ENCODE data around the gene CERS3.

CERS3 gene

GRCh38 chr15:100394736-100395440, 133.9 kb downstream of the CERS3 start:
- H3K36me3 ChIP-seq (ENCODE audit: control insufficient read depth, insufficient read depth, low read length) = no peaks in the 10 kb centered on the region
- no peaks in the 10 kb centered on the region for H3K4me1 ChIP-seq
- no peak overlapping the region for H3K4me3 ChIP-seq (ENCODE audit: low read depth, low read length)
- no peaks in the 10 kb centered on the region for H3K9me3 ChIP-seq (ENCODE audit: control insufficient read depth, low read length)
- TF ChIP-seq, protein P1, sequence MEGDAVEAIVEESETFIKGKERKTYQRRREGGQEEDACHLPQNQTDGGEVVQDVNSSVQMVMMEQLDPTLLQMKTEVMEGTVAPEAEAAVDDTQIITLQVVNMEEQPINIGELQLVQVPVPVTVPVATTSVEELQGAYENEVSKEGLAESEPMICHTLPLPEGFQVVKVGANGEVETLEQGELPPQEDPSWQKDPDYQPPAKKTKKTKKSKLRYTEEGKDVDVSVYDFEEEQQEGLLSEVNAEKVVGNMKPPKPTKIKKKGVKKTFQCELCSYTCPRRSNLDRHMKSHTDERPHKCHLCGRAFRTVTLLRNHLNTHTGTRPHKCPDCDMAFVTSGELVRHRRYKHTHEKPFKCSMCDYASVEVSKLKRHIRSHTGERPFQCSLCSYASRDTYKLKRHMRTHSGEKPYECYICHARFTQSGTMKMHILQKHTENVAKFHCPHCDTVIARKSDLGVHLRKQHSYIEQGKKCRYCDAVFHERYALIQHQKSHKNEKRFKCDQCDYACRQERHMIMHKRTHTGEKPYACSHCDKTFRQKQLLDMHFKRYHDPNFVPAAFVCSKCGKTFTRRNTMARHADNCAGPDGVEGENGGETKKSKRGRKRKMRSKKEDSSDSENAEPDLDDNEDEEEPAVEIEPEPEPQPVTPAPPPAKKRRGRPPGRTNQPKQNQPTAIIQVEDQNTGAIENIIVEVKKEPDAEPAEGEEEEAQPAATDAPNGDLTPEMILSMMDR (IDR thresholded peaks at IDR 0.05) = no peak
- H2AFZ ChIP-seq = no peak overlapping the region
- H3K79me2 ChIP-seq = no peaks in the 10 kb centered on the region
- H3K27ac ChIP-seq = no peak overlapping the region
- H3K9ac ChIP-seq = no peak overlapping the region
- H3K4me2 ChIP-seq (ENCODE audit: low read length) = no peak overlapping the region
- H3K27me3 ChIP-seq (ENCODE audit: control insufficient read depth, insufficient read depth, low read length) = no peaks in the 10 kb centered on the region

- Histone ChIP-seq H3K9ac (no peak overlapping the region), H3K27me3 (ENCODE audit: control insufficient read depth, insufficient read depth, low read length) (no peaks in the 10 kb centered on the region), H3K4me2 (ENCODE audit: low read length) (no peak overlapping the region), H3K4me3 (ENCODE audit: low read depth, low read length) (no peak overlapping the region), H3K9me3 (ENCODE audit: control insufficient read depth, low read length) (no peaks in the 10 kb centered on the region), H2AFZ (no peak overlapping the region), H3K4me1 (no peaks in the 10 kb centered on the region), H3K36me3 (ENCODE audit: control insufficient read depth, insufficient read depth, low read length) (no peaks in the 10 kb centered on the region), H3K79me2 (no peaks in the 10 kb centered on the region), H3K27ac (no peak overlapping the region)
- TF ChIP-seq, protein P1 (IDR thresholded peaks at IDR 0.05) = no peak
These were observed 135.7 kb downstream of the CERS3 start for GRCh38 chr15:100393008-100393407.

DNA sequence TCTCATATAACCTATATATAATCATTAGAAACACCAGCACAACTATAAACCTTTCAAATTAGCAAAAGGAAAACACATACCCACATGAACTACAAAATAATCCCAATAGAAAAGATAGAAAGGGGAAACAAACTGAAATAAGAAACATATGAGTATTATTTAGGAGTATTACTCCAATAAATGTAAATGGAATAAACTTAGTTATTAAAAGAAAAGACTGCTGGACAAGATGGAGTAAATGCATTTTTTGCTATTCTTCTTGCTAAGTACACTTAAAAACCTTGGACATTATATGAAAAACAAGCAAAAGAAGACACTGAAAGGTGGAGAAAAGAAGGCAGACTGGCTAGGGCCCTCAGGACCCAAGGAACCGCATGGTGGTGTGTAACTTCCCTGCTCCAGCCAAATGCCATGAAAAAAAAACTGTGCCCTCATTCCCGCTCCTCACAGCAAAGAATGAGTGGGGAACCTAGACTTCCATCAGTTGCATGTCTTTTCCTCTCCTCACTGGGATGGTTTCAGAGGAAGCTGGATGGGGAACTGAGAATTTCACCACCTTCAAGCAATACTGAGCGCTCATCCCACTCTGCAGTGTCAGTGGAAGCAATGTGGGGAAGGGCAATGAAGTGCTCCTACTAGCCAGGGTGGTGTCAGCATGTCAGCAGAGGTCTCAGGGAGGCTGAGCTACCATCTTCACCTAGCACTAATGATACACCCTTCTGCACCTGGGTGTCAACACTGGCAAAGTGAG, 143.3 kb downstream of the CERS3 start:
- TF ChIP-seq, protein P1 (IDR thresholded peaks at IDR 0.05) = no peak
- no peak overlapping the region for H3K9ac ChIP-seq
- no peaks in the 10 kb centered on the region for H3K36me3 ChIP-seq (ENCODE audit: control insufficient read depth, insufficient read depth, low read length)
- H3K9me3 ChIP-seq (ENCODE audit: control insufficient read depth, low read length) = no peaks in the 10 kb centered on the region
- H3K4me2 ChIP-seq (ENCODE audit: low read length) = no peak overlapping the region
- H3K79me2 ChIP-seq = no peaks in the 10 kb centered on the region
- H3K4me3 ChIP-seq (ENCODE audit: low read depth, low read length) = no peak overlapping the region
- no peak overlapping the region for H2AFZ ChIP-seq
- no peaks in the 10 kb centered on the region for H3K27me3 ChIP-seq (ENCODE audit: control insufficient read depth, insufficient read depth, low read length)
- H3K4me1 ChIP-seq = no peaks in the 10 kb centered on the region
- no peak overlapping the region for H3K27ac ChIP-seq

- no peaks in the 10 kb centered on the region for H3K9me3 ChIP-seq (ENCODE audit: control insufficient read depth, low read length)
- H3K9ac ChIP-seq = no peak overlapping the region
- TF ChIP-seq, protein P1 (IDR thresholded peaks at IDR 0.05) = no peak
- no peaks in the 10 kb centered on the region for H3K36me3 ChIP-seq (ENCODE audit: control insufficient read depth, insufficient read depth, low read length)
- H3K79me2 ChIP-seq = no peaks in the 10 kb centered on the region
- no peak overlapping the region for H3K4me2 ChIP-seq (ENCODE audit: low read length)
- no peak overlapping the region for H3K27ac ChIP-seq
- H3K27me3 ChIP-seq (ENCODE audit: control insufficient read depth, insufficient read depth, low read length) = no peaks in the 10 kb centered on the region
- H2AFZ ChIP-seq = no peak overlapping the region
- H3K4me3 ChIP-seq (ENCODE audit: low read depth, low read length) = no peak overlapping the region
- no peaks in the 10 kb centered on the region for H3K4me1 ChIP-seq
These were observed 144.7 kb downstream of the CERS3 start for GRCh38 chr15:100384108-100384410.
